ENCODE measurements around the gene AKR1A1. TPM values are rescaled to one million over a fixed set of nuclear protein-coding genes. Genes with fewer than 3 reads are reported as not detected.
"Not testable (repeated sequence)": the region's sequence is repeated elsewhere in the genome, so short reads cannot be mapped to it uniquely, and the experiment has no call there.

AKR1A1 gene
- total RNA-seq, 1 experiment from 2014 or later, result 119 TPM

- Histone ChIP-seq H3K4me1 (peaks cover 50% of the 10 kb centered on the region), H3K36me3 (ENCODE audit: control insufficient read depth, insufficient read depth, low read length) (no peaks in the 10 kb centered on the region; the same call in none of the 2 replicates), H3K9me3 (no peaks in the 10 kb centered on the region), H3K27me3 (replicated peaks; ENCODE audit: control insufficient read depth, insufficient read depth, low read length) (no peaks in the 10 kb centered on the region), H3K4me3 (ENCODE audit: low read depth, low read length) (no peak overlapping the region)
- Mint-ChIP-seq H3K27ac (ENCODE audit: unreplicated experiment) (peak overlapping the region; percentile 82), H3K36me3 (ENCODE audit: insufficient read depth, unreplicated experiment) (peaks cover 99% of the 10 kb centered on the region), H3K4me3 (ENCODE audit: unreplicated experiment) (no peak overlapping the region), H3K27me3 (ENCODE audit: insufficient read depth, unreplicated experiment) (no peaks in the 10 kb centered on the region), H3K9me3 (ENCODE audit: unreplicated experiment) (no peaks in the 10 kb centered on the region), H3K4me1 (ENCODE audit: low read depth, unreplicated experiment) (peaks cover 32% of the 10 kb centered on the region)
- peak; percentile 84 for DNase-seq
- no TSS peak for BruUV-seq (replicated peaks)
- intact Hi-C loops (cut with micrococcal nuclease; ENCODE audit: unreplicated experiment), result loop anchor here (1.0 kb wide), 1 partner anchor 58 kb away; no protein-coding TSS in a partner anchor
- ChIA-PET CTCF (interaction anchor here (0.9 to 2.1 kb wide), 2 partner anchors 9 to 57 kb away, joined by 3 to 14 read pairs; partner anchors contain the start of gene PRDX1), POLR2A (interaction anchor here (0.5 to 1.5 kb wide), 3 partner anchors 9 to 13 kb away, joined by 3 to 4 read pairs (median 4); partner anchors contain the start of genes CCDC163 and PRDX1)
- peak; percentile 71 to 73 for TF ChIP-seq CTCF (IDR thresholded peaks at IDR 0.05; ENCODE audit: insufficient read depth in 1 of 2, low read depth in 1 of 2, low read length in 1 of 2, severe bottlenecking in 1 of 2, unreplicated experiment in 1 of 2)
Measured at GRCh38 chr1:45512641-45513054, 38.0 kb upstream of the AKR1A1 start.

- intact Hi-C loops (cut with micrococcal nuclease; ENCODE audit: unreplicated experiment), result not testable (repeated sequence)
- H3K4me1 Mint-ChIP-seq (ENCODE audit: low read depth, unreplicated experiment), result peaks cover 38% of the 10 kb centered on the region
Measured at GRCh38 chr1:45513532-45514260, 36.9 kb upstream of the AKR1A1 start.

GRCh38 chr1:45516036-45516435 is 34.6 kb upstream of the AKR1A1 start:
- no peak for TF ChIP-seq CTCF (IDR thresholded peaks at IDR 0.05; ENCODE audit: insufficient read depth in 1 of 2, low read depth in 1 of 2, low read length in 1 of 2, severe bottlenecking in 1 of 2, unreplicated experiment in 1 of 2)
- POLR2A ChIA-PET, result interaction anchor here (1.1 kb wide), 1 partner anchor 35 kb away, joined by 4 read pairs; no protein-coding TSS in a partner anchor
- no peaks in the 10 kb centered on the region for H3K27me3 Mint-ChIP-seq (ENCODE audit: insufficient read depth, unreplicated experiment)
- DNase-seq, result no peak
- Histone ChIP-seq H3K27me3 (replicated peaks; ENCODE audit: control insufficient read depth, insufficient read depth, low read length) (no peaks in the 10 kb centered on the region), H3K4me3 (ENCODE audit: low read depth, low read length) (no peak overlapping the region), H3K9me3 (no peaks in the 10 kb centered on the region), H3K36me3 (ENCODE audit: control insufficient read depth, insufficient read depth, low read length) (no peaks in the 10 kb centered on the region; the same call in none of the 2 replicates), H3K4me1 (peaks cover 64% of the 10 kb centered on the region)
- peaks cover 39% of the 10 kb centered on the region for H3K4me1 Mint-ChIP-seq (ENCODE audit: low read depth, unreplicated experiment)
- intact Hi-C loops (cut with micrococcal nuclease; ENCODE audit: unreplicated experiment), result no loop called here
- peaks cover 97% of the 10 kb centered on the region for H3K36me3 Mint-ChIP-seq (ENCODE audit: insufficient read depth, unreplicated experiment)
- H3K27ac Mint-ChIP-seq (ENCODE audit: unreplicated experiment), result peak overlapping the region; percentile 82
- no TSS peak for BruUV-seq (replicated peaks)
- no peaks in the 10 kb centered on the region for H3K9me3 Mint-ChIP-seq (ENCODE audit: unreplicated experiment)
- H3K4me3 Mint-ChIP-seq (ENCODE audit: unreplicated experiment), result peak overlapping the region; percentile 20
- CTCF ChIA-PET, result no interaction called here

More at GRCh38 chr1:45513532-45514260, 36.9 kb upstream of the AKR1A1 start:
- H3K4me3 ChIP-seq (ENCODE audit: low read depth, low read length); POLR2A ChIA-PET; BruUV-seq (replicated peaks); H3K27me3 Mint-ChIP-seq (ENCODE audit: insufficient read depth, unreplicated experiment); H3K36me3 ChIP-seq (ENCODE audit: control insufficient read depth, insufficient read depth, low read length); H3K9me3 ChIP-seq; H3K9me3 Mint-ChIP-seq (ENCODE audit: unreplicated experiment); H3K27me3 ChIP-seq (replicated peaks; ENCODE audit: control insufficient read depth, insufficient read depth, low read length): not testable (repeated sequence)
- peaks cover 99% of the 10 kb centered on the region for H3K36me3 Mint-ChIP-seq (ENCODE audit: insufficient read depth, unreplicated experiment)
- H3K4me3 Mint-ChIP-seq (ENCODE audit: unreplicated experiment), result peak overlapping the region; percentile 42
- CTCF ChIA-PET, result interaction anchor here (2.1 kb wide), 1 partner anchor 56 kb away, joined by 14 read pairs; no protein-coding TSS in a partner anchor
- peaks cover 53% of the 10 kb centered on the region for H3K4me1 ChIP-seq
- H3K27ac Mint-ChIP-seq (ENCODE audit: unreplicated experiment), result peak overlapping the region; percentile 82
- peak; percentile 53 to 70 for DNase-seq
